ENCODE results near the gene CPLANE1.
"Not testable (repeated sequence)": the region's sequence is repeated elsewhere in the genome, so short reads cannot be mapped to it uniquely, and the experiment has no call there.

GRCh38 chr5:37086026-37086425 is 163.2 kb downstream of the CPLANE1 start:
- TF ChIP-seq POLR2A, RFX5, FOS (IDR thresholded peaks at IDR 0.05; ENCODE audit: low read depth, low read length): not testable (repeated sequence)
- TF ChIP-seq, protein P1, sequence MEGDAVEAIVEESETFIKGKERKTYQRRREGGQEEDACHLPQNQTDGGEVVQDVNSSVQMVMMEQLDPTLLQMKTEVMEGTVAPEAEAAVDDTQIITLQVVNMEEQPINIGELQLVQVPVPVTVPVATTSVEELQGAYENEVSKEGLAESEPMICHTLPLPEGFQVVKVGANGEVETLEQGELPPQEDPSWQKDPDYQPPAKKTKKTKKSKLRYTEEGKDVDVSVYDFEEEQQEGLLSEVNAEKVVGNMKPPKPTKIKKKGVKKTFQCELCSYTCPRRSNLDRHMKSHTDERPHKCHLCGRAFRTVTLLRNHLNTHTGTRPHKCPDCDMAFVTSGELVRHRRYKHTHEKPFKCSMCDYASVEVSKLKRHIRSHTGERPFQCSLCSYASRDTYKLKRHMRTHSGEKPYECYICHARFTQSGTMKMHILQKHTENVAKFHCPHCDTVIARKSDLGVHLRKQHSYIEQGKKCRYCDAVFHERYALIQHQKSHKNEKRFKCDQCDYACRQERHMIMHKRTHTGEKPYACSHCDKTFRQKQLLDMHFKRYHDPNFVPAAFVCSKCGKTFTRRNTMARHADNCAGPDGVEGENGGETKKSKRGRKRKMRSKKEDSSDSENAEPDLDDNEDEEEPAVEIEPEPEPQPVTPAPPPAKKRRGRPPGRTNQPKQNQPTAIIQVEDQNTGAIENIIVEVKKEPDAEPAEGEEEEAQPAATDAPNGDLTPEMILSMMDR (conservative IDR thresholded peaks at IDR 0.05; ENCODE audit: low read depth, low read length), result not testable (repeated sequence)
